Measurements from ENCODE around the gene TBKBP1.

The TBKBP1 gene

DNA sequence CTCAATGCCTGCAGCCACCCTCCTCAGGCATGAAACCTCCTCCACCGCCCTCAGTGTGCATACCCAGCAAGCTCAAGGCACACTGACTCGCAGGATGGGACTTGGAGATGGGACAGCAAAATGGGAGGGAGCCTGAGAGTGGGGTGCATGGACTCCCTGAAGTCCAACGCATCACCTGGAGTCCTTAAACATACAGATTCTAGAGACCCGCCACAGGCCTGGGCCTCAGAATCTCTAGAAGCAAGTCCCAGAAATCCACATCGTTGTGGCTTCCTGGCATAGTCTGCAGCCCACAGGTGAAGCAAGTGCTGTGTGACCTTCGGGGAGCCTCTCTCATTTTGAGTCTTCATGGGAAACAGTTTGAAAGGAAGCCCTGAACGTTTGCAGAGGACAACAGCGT is 35.5 kb downstream of the TBKBP1 start:
- TF ChIP-seq, protein P1, sequence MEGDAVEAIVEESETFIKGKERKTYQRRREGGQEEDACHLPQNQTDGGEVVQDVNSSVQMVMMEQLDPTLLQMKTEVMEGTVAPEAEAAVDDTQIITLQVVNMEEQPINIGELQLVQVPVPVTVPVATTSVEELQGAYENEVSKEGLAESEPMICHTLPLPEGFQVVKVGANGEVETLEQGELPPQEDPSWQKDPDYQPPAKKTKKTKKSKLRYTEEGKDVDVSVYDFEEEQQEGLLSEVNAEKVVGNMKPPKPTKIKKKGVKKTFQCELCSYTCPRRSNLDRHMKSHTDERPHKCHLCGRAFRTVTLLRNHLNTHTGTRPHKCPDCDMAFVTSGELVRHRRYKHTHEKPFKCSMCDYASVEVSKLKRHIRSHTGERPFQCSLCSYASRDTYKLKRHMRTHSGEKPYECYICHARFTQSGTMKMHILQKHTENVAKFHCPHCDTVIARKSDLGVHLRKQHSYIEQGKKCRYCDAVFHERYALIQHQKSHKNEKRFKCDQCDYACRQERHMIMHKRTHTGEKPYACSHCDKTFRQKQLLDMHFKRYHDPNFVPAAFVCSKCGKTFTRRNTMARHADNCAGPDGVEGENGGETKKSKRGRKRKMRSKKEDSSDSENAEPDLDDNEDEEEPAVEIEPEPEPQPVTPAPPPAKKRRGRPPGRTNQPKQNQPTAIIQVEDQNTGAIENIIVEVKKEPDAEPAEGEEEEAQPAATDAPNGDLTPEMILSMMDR (IDR thresholded peaks at IDR 0.05) = no peak

DNA sequence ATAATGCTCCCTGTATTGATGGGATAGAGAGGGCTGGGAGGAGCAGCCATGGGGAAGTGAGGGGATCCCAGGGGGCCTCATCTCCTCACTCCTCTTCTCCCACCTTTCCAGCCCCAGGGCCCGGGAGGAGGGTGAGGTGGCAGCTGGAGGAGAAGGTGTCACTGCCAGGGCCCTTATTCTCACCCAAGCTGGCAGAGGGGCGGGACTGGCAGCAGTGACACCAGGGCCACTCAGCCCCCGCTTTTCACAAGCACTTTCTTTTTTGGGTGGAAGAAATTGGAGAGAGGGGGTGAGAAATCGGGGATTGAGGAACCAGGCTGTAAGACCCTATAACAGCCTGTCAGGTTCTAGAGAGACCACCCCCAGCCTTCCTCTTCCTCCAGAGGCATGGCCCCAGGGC is 36.7 kb downstream of the TBKBP1 start:
- TF ChIP-seq, protein P1 (IDR thresholded peaks at IDR 0.05) = no peak

DNA sequence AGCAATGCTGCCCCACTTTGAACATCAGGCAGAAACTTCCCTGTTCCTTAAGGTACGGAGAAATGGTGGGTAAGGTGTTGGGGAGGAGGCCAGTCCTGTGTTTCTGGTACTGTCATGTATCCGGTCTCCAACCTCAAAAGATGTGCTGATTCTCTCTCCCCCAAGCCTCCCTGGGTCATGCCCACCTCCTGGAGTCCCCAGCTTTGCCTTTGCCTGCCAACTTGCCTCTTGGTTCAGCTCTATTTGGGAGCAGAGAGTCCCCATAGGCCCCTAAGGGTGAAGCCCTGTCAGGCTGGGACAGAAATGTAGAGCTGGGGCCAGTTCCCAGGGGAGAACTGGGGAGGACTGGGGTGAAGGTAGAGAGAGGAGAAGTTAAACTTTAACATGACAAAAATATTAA is 37.4 kb downstream of the TBKBP1 start:
- TF ChIP-seq, protein P1 (IDR thresholded peaks at IDR 0.05) = no peak

DNA sequence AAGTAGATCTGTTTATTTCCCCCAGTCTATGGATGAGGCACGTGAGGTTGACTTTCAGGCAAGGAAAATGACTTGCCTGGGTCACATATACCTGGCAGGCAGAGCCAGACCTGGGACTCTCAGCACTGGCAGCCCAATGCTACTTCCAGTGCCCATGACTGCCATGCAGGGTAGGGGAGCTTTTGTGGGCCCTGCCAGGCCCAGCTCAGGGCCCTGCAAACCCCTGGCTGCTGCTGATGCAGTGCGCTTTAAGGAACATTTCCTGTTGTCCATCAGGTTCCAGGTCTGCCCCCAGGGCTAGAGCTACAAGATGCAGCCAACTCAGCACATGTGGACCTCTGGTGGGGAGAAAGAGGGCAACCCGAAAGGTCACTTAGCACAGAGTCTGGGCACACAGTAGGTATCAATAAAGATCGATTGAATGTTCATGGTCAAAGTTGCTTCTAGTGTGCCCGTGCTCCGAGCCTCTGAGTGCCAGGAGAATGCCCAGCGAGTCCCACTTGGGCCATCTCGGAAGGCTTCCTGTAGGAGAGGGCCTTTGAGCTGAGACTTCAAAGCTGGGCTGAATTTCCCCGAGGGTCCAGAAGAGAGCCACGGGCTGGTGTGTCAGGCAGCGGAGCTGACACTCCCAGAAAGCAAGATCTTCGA is 38.6 kb downstream of the TBKBP1 start:
- TF ChIP-seq, protein P1 (IDR thresholded peaks at IDR 0.05) = no peak

DNA sequence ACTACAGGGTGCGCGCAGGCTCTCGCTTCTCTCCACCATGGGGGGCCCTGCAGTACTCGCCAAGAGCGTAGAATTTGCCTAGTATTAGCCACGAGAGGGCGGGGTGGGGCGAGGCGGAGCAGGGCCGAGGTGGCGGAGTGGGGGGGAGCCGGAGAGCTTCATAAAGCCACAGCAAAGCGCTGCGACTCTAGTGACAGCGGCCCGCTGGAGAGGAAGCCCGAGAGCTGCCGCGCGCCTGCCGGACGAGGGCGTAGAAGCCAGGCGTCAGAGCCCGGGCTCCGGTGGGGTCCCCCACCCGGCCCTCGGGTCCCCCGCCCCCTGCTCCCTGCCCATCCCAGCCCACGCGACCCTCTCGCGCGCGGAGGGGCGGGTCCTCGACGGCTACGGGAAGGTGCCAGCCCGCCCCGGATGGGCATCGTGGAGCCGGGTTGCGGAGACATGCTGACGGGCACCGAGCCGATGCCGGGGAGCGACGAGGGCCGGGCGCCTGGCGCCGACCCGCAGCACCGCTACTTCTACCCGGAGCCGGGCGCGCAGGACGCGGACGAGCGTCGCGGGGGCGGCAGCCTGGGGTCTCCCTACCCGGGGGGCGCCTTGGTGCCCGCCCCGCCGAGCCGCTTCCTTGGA is 39.2 kb downstream of the TBKBP1 start, which contains the start of gene TBX21:
Gene TBX21, plus strand, starts transcription at position 190 of the 627 bp plus-strand sequence. Its CDS starts 219 bp downstream, at position 409.
- TF ChIP-seq, protein P1 (IDR thresholded peaks at IDR 0.05) = no peak

DNA sequence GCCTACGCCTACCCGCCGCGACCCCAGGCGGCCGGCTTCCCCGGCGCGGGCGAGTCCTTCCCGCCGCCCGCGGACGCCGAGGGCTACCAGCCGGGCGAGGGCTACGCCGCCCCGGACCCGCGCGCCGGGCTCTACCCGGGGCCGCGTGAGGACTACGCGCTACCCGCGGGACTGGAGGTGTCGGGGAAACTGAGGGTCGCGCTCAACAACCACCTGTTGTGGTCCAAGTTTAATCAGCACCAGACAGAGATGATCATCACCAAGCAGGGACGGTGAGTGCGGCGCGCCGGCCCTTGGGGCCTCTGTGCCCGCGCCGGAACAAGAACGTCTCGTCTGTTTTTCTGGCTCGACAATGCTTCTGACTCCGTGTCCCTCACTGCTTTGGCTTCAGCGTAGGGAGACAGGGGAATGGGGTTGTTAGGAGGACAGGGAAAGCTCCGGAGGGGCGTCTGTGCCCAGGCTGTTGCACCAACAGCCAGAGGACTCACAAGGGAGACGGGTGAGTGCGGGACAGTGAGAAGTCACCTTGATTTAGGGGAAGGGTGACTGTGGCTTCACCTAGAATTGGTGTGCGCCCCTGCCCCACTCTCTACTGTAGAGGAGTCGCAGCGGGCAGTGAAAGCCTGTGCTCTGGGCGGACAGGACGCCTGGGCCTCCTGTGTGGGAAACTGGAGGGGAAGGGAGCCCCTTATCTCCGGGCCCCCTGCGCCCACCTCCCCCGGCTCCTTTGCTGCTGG is 39.9 kb downstream of the TBKBP1 start:
- TF ChIP-seq, protein P1 (IDR thresholded peaks at IDR 0.05) = no peak

DNA sequence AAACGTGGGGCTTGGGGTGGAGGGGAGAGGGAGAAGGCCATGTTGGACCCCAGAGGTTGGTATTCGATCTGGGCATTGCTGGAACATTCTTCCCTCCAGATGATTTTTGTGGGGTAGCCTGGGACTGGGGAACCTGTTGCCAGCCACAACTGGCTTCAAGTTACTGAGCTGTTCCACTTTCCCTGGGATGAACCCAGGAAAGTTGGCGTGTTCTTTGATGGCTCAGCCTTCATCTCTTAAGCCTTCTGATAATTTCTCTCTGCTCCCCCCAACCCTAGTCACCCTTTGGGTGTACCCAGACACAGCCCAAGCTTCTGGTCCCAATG is 41.1 kb downstream of the TBKBP1 start:
- TF ChIP-seq, protein P1 (IDR thresholded peaks at IDR 0.05) = no peak

Measured in LNCAP (cell line).